ENCODE data around the gene MACROD1.

Gene MACROD1

GRCh38 chr11:64090806-64091516 is 75.0 kb downstream of the MACROD1 start:
- no peak for DNase-seq

- DNase-seq: no peak
These were observed 75.8 kb downstream of the MACROD1 start for GRCh38 chr11:64089915-64090805.

DNA sequence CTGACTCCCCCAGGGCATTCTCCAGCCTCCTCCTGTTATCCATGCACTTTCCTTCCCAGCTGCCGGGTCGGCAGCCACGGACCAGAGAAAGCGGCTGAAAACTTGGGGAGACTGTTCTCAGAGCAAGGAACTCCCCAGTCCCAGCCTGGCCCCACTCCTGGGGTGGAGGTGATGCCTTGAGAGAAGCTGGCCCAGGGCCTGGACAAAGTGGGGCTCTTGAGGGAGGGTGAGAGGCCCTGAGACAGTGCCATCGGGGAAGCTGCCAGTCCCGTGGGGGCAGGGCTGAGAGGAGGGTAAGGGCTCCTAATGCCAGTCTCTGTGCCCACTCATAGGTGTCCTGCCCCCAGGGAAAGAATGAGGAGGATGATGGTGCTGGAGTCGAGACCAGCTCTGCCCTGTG is 76.4 kb downstream of the MACROD1 start:
- no peak for DNase-seq

DNA sequence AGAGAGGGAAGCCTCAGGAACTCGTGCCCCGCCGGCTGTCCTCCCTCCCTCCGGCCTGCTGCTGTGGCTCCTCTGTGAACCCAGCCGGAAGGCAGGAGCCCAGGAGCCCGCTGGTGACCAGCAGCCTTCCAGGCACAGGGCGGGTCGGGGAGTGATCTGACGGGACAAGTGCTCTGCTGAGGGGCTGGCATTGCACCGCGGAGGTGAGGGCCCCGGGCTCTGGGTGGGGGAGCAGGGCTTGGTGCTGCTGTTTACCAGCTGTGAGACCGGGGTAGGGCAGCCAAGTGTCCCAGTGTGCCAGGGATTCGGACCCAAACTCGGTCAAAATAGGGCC is 76.9 kb downstream of the MACROD1 start:
- DNase-seq: no peak

DNA sequence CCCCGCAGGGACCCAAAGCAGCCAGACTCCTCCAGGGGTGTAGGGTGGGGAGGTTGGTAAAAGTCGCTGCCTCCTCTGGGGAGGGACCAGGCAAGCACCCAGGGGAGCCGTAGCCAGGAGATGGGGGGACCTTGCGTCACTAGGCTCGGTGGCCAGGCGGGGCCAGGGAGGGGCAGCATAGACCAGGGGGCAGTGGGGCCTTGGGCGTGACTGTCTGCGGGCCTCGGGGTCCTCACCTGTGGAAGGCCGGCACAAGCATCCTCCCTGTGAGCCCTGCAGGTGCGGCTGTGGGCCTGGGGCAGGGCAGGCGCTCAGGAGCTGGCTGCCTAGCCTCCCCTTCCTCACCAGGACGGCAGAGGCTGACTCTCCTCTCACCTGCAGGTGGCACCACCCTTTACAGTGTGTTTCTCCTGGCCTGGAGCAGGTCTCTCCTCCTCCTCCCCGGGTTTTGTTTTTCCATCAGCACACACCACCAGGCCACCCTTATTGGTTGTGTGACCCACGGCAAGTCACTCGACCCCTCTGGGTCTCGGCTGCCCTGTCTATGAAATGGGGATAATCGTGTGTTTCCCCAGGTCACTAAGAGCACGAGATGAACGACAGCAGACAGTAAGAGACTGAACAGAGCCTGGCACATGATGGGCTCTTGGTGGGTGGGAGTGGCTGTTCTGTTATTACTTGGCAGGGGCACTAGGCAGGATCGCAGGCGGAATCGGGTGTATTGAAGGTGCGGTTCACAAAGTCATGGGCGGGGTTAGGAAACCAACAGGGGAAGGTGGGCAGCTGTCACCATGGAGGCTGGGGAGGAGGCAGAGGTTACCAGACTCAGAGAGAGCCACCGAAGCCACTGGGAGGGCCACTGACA is 77.5 kb downstream of the MACROD1 start:
- DNase-seq: peak; percentile 51

- DNase-seq: peak; percentile 40
These were observed 79.4 kb downstream of the MACROD1 start for GRCh38 chr11:64086258-64087123.

GRCh38 chr11:64085906-64086257 is 80.0 kb downstream of the MACROD1 start:
- no peak for DNase-seq

- DNase-seq: no peak
These were observed 80.8 kb downstream of the MACROD1 start for GRCh38 chr11:64084951-64085710.

GRCh38 chr11:64084146-64084950 is 81.6 kb downstream of the MACROD1 start:
- no peak for DNase-seq

DNA sequence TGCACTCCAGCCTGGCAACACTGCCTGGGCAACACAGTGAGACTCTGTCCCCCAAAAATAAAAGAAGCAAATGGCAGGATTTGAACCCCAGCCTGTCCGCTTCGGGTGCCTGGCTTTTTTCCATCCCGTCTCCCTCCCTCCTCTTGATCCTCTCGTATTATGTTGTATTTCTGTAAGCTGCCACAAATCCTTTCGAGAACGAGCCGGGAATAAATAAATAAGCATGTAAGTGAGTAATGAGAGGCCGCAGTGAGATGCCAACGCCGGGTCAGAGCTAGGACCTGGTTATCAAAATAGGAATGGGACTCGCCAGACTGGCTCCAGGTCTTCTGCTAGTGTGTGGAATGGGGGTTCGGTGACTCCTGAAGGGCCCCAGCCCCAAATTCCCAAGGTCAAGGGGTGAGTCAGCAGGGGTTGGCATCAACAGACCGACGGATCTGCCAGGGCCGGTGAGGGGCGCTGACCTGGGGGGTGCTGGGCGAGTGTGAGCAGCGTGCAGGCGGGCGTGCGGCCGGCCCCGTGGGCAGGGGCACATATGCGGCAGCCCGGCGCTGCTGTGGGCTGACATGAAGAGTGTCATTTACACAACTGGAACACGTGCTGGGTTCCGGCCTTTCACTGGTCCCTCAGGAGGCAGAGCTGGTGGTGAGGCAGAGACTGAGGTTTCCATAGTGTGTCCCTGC is 82.4 kb downstream of the MACROD1 start:
- DNase-seq: no peak

DNA sequence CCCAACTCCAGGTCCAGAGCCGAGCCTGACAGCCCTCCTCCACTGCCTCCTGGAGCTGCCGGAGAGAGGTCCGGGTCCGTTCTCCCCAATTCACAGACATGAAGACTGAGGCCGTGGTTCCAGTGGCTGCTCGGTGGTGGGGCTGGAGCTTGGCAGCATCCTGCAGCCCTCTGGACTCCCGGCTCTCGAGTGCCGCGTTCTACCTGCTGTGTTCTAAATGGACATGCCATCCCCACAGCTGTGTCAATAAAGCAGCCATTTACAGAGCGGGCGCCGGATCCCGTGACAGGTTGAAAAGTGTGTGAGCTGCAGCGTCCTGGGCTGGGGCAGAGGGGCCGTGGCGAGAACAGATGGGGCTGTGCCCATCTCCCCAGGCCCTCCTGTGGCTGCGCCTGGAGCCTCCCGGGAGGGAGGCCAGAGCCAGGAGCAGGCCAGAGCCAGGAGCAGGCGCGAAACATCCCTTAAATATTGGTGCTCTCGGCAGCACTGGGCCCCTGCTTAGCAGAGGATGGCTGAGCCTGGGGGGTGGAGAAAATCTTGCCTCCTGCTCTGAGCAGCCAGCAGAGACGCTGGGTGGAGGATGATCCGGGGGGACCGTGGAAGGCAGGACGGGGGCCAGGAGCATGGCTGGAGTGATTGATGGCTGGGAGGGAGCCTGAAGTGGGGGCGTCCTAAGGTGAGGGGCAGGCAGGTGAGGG is 84.0 kb downstream of the MACROD1 start:
- peak; percentile 98 for DNase-seq

DNA sequence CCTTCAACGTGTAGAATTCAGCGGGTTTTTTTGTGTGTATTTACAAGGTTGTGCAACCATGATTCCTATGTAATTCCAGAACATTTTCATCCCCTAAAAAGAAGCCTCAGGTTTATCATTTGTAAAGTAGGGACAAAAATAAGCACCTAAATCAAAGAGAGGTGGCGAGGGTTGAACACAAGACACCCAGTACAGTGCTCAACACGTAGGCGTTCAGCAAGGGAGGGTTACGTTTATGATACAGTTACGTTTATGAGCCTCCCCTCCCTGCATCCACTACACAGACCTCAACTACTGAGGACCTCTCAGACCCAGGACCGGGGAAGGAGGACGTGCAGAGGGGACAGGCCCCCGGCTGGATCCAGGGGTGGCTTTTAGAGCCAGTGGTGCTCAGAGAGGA is 85.5 kb downstream of the MACROD1 start:
- no peak for DNase-seq

DNA sequence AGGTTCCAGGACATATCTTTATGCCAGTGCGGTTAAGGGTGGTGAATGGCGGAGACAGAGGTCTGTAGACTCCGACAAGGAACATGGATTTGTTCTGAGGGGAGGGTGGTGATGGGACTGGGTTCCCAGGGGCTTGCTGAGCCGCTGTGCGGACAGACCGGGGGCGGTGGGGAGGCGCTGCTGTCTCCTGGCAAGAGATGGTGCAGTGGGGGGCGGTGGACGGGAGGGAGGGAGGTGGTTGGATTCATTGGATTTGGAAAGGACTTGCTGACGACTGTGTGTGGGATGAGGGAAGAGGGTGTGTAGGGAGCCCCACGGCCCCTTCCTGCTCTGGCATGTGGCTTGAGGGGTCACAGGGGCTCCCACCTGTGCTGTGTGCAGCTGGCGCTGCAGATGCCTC is 87.0 kb downstream of the MACROD1 start:
- no peak for DNase-seq

GRCh38 chr11:64078284-64078683 is 87.6 kb downstream of the MACROD1 start:
- DNase-seq: peak; percentile 89

DNA sequence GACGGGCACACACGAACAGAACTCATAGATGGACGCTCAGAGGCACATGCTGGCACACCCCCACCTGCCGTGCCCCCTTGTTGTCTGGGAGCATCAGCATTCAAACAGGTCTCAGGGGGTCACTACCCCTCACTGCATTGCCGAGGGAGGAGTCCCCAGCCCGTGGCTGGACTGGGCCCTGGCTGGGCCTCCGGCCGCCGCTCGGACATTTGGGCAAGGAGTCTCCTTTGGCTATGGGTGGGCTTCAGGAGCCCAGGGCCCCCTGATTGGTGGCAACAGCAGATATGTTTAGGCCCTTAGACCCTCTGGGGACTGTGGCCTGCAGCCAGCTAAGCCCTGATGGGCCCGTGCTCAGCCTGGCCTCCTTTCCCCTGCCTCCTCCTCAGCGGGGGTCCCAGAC is 88.3 kb downstream of the MACROD1 start:
- no peak for DNase-seq

DNA sequence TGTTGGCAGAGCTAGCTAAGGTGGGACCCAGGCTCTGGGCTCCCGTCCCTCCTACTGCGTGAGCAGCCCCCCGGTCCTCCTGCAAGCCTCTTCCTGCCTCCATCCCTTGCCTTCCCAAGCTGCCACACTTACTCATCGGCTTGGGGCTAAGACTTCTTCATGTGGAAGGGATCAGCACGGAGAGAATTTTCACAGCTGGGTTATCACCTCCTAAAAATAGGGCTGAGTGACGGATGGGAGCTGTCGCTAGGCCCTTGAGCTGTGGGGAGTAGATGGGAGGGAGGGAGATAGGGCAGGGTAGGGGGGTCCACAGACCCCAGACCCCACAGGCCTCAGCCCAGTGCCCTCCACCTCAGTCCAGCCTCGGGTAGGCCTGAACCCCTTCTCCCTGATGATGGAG is 89.2 kb downstream of the MACROD1 start:
- DNase-seq: no peak

- no peak for DNase-seq
These were observed 91.7 kb downstream of the MACROD1 start for GRCh38 chr11:64074239-64074638.

DNA sequence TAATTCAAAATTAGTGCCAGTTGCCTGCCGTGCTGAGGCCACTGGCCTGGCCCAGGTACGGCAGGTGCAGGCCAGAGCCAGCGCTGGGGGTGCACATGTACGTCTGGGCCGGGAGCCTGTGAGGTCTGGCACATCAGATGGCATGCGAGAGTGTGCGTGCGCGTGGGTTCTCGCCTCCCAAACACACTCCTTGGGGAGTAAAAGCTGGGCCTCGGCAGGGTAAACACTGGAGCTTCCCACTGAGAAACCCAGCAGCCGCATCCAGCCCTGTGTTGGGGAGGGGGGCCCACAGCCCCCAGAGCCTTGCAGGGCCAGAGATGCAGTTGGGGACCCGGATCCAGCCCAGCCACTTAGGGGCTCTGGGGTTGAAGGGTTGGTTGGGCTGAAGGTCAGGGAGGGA is 92.4 kb downstream of the MACROD1 start:
- DNase-seq: no peak

DNA sequence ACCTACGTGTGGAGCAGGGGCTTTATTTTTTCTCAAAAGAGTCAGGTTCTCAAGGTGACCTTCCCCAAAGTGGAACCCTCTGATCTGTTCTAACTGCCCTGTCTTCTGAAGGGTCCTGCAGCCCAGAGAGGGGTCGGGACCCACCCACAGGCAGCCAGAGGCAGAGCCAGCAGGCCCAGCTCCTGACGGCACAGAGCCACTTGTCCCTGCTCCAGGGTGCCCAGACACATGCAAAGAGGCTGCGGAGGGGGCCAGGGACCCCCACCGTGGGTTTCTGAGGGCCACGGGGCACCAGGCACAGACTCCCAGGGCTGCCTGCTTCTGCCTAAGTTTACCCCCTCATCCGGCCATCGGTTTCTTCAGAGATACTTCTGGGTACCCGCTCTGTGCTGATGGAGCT is 93.0 kb downstream of the MACROD1 start:
- DNase-seq: no peak

GRCh38 chr11:64072403-64072802 is 93.5 kb downstream of the MACROD1 start:
- no peak for DNase-seq
